K562 (cell line): Measurements from ENCODE around the gene MRPL10. TPM values are rescaled to one million over a fixed set of nuclear protein-coding genes. Genes with fewer than 3 reads are reported as not detected.

ENCODE experiments used
- ATAC-seq: fragments of 200-7000 bp; cut with Tn5 transposase; 3 replicates; pipeline ENCODE4 v1.9.1; 2020; ENCODE audit warnings: moderate library complexity
- BruUV-seq: library from RNA; stranded (reverse); fragments of 400-500 nt; replicated peaks from 2 replicates; lab custom pipeline; 2021; lab: Mats Ljungman, UMichigan
- CTCF ChIA-PET: fragments of 300-600 bp; formaldehyde crosslinking; extraction: SDS; loops from one replicate; lab custom pipeline; 2021; ENCODE audit warnings: low intra/inter-chr PET ratio; lab: Yijun Ruan, JAX
- POLR2A ChIA-PET: fragments of 300-600, 350-650 bp; sonication (Branson Sonifier 250); formaldehyde crosslinking; extraction: SDS; loops from one replicate; lab custom pipeline; 2021; ENCODE audit warnings: antibody characterized with exemption, inconsistent platforms; lab: Yijun Ruan, JAX
- DNase-seq, 4 experiments: peaks; one replicate each; pipeline versions ENCODE4 v3.0.0 to v3.0.0-alpha.2; 2011 to 2018; ENCODE audit warnings: low spot score in 3 of 4, mixed read lengths in 3 of 4; ENCODE audit errors: extremely low read depth in 1 of 4
- FAIRE-seq: peaks from 2 replicates; lab custom pipeline; 2011; peaks lifted over from hg19 to GRCh38; lab: Jason Lieb, UNC
- H2AFZ ChIP-seq: 2 replicates; pipeline ENCODE4 v1.6.0; 2011; ENCODE audit warnings: low read depth, low read length, control low read depth, inconsistent platforms
- H3K27ac ChIP-seq: fragments of 200-600 bp; 3 replicates; pipeline ENCODE4 v1.8.0; 2011; ENCODE audit warnings: low read depth, mild to moderate bottlenecking, control low read depth, inconsistent platforms, low read length, moderate library complexity, mixed read lengths; ENCODE audit errors: extremely low read depth
- H3K27me3 ChIP-seq, 2 experiments: fragments of 300-600 bp in 1 of 2; 2 replicates in 1 of 2; 3 replicates in 1 of 2; pipeline versions ENCODE4 v1.6.0 to v1.8.0; 2011; ENCODE audit warnings: inconsistent platforms in 2 of 2, low read length in 2 of 2, mild to moderate bottlenecking in 1 of 2, mixed read lengths in 1 of 2, moderate library complexity in 1 of 2; ENCODE audit not compliant: control insufficient read depth in 2 of 2, insufficient read depth in 2 of 2
- H3K36me3 ChIP-seq: fragments of 300-600 bp; 3 replicates; pipeline ENCODE4 v1.8.0; 2011; ENCODE audit warnings: mild to moderate bottlenecking, low read length, inconsistent platforms; ENCODE audit not compliant: control insufficient read depth, insufficient read depth
- H3K4me1 ChIP-seq, 2 experiments: fragments of 200-600 bp in 1 of 2; replicated peaks in 1 of 2; 2 replicates in 1 of 2; 3 replicates in 1 of 2; pipeline versions ENCODE4 v1.5.1 to v1.8.0; 2011; ENCODE audit warnings: inconsistent platforms in 2 of 2, low read length in 2 of 2, mild to moderate bottlenecking in 1 of 2, mixed read lengths in 1 of 2, moderate library complexity in 1 of 2; ENCODE audit not compliant: control insufficient read depth in 2 of 2, insufficient read depth in 2 of 2
- H3K4me2 ChIP-seq: 2 replicates; pipeline ENCODE4 v1.6.1; 2011; ENCODE audit warnings: low read length, control low read depth, inconsistent platforms, mixed read lengths; ENCODE audit not compliant: insufficient read depth
- H3K4me3 ChIP-seq: fragments of 200-600 bp; sonication (generic), shearing (Covaris generic); 2 replicates; pipeline ENCODE4 v1.5.1; 2016; ENCODE audit warnings: control low read depth, inconsistent platforms
- H3K79me2 ChIP-seq: fragments of 200-600 bp; 3 replicates; pipeline ENCODE4 v1.8.0; 2011; ENCODE audit warnings: low read length, inconsistent platforms; ENCODE audit not compliant: control insufficient read depth, insufficient read depth
- H3K9ac ChIP-seq, 2 experiments: 2 replicates each; pipeline versions ENCODE4 v1.6.0 to v1.6.1; 2011; ENCODE audit warnings: low read depth in 2 of 2, low read length in 2 of 2, control low read depth in 1 of 2, inconsistent platforms in 1 of 2, mild to moderate bottlenecking in 1 of 2, mixed read lengths in 1 of 2; ENCODE audit not compliant: insufficient read depth in 1 of 2
- H3K9me1 ChIP-seq: one replicate; pipeline ENCODE4 v1.6.0; 2011; ENCODE audit warnings: inconsistent platforms, mild to moderate bottlenecking, low read length, moderate library complexity; ENCODE audit not compliant: control insufficient read depth, insufficient read depth
- H3K9me3 ChIP-seq: replicated peaks from 2 replicates; pipeline ENCODE4 v1.5.1; 2011; ENCODE audit warnings: low read depth, low read length, inconsistent platforms; ENCODE audit not compliant: control insufficient read depth, insufficient read depth
- H4K20me1 ChIP-seq: replicated peaks from 2 replicates; pipeline ENCODE4 v1.6.1; 2011; ENCODE audit warnings: low read length, inconsistent platforms, mixed read lengths; ENCODE audit not compliant: control insufficient read depth, insufficient read depth
- CBX3 ChIP-seq, 2 experiments: IDR thresholded peaks; 1 replicate in 1 of 2; 2 replicates in 1 of 2; pipeline ENCODE4 v1.6.1; 2012; ENCODE audit warnings: inconsistent platforms in 2 of 2, low read length in 2 of 2, borderline replicate concordance in 1 of 2, control low read depth in 1 of 2
- CCAR2 ChIP-seq: fragments of 200-400 bp; formaldehyde crosslinking; IDR thresholded peaks from 2 replicates; pipeline ENCODE4 v1.6.1; 2017; ENCODE audit warnings: mild to moderate bottlenecking, low read depth, low read length
- FOXK2 ChIP-seq, 2 experiments: fragments of 450-650 bp; IDR thresholded peaks in 1 of 2; conservative IDR thresholded peaks in 1 of 2; 2 replicates each; pipeline ENCODE4 v1.6.1; 2016; ENCODE audit warnings: low read depth in 2 of 2, mild to moderate bottlenecking in 1 of 2
- HMG20A ChIP-seq: fragments of 450-650 bp; formaldehyde crosslinking; conservative IDR thresholded peaks from 2 replicates; pipeline ENCODE4 v1.4.0; 2020; ENCODE audit warnings: mild to moderate bottlenecking, mixed read lengths
- KAT8 ChIP-seq: fragments of 450-650 bp; IDR thresholded peaks from 2 replicates; pipeline ENCODE4 v1.6.1; 2016; ENCODE audit warnings: low read depth, mild to moderate bottlenecking
- NCOA6 ChIP-seq: fragments of 450-650 bp; IDR thresholded peaks from 2 replicates; pipeline ENCODE4 v1.6.1; 2017; ENCODE audit warnings: mild to moderate bottlenecking
- SMAD2 ChIP-seq: fragments of 150-350 bp; IDR thresholded peaks from 2 replicates; pipeline ENCODE4 v1.6.1; 2014; ENCODE audit warnings: low read depth, mild to moderate bottlenecking, low read length
- SMARCA5 ChIP-seq: fragments of 450-650 bp; IDR thresholded peaks from 2 replicates; pipeline ENCODE4 v1.6.1; 2016
- XRCC3 ChIP-seq: fragments of 450-650 bp; IDR thresholded peaks from 2 replicates; pipeline ENCODE4 v1.6.1; 2017; ENCODE audit warnings: mild to moderate bottlenecking, moderate library complexity
- ZNF143 ChIP-seq: sonication (generic); formaldehyde crosslinking; IDR thresholded peaks from 2 replicates; pipeline ENCODE4 v1.9.0; 2022; ENCODE audit warnings: mild to moderate bottlenecking, missing genetic modification reagents
- ZNF3 ChIP-seq: fragments of 250-450 bp; sonication (Bioruptor Pico); IDR thresholded peaks from 2 replicates; pipeline ENCODE4 v1.5.0; 2021; ENCODE audit warnings: mild to moderate bottlenecking, moderate library complexity
- ZNF766 ChIP-seq: fragments of 200-800 bp; sonication (Bioruptor generic); conservative IDR thresholded peaks from 2 replicates; pipeline ENCODE4 v1.6.1; 2016; ENCODE audit warnings: missing genetic modification characterization, missing compliant biosample characterization
- WGBS: fragments of 100-300 bp; shearing (Covaris generic); methylation state at CpG from one replicate; pipeline ENCODE4 v1.1.6; 2016; ENCODE audit warnings: low coverage, mixed read lengths; ENCODE audit not compliant: insufficient coverage; ENCODE audit errors: missing lambda C conversion rate; 5-methylcytosine and 5-hydroxymethylcytosine counted together
- in situ Hi-C: fragments of 300-500 bp; cut with MboI; formaldehyde crosslinking; loops from 4 replicates; pipeline ENCODE4 v1.15.0; 2018; ENCODE audit warnings: inconsistent platforms, mixed read lengths
- intact Hi-C: fragments of 100-400 bp; cut with micrococcal nuclease; formaldehyde crosslinking; loops from 2 replicates; pipeline ENCODE4 v1.14.2; 2022
- polyA plus RNA-seq, 8 experiments: library from polyadenylated mRNA; depleted of rRNA in 4 of 8; stranded (reverse) in 5 of 8; unstranded in 3 of 8; fragments of >200 nt; fragmentation: Nextera tagmentation in 2 of 8; fragmentation: Illumina TruSeq in 1 of 8; extraction: Ambion mirVana in 2 of 8; extraction: Trizol in 1 of 8; gene quantifications; 2 replicates each; pipeline versions ENCODE4 v1.2.1 to v1.2.3, GENCODE V29; 2011 to 2014; ENCODE audit warnings: inconsistent platforms in 1 of 8, missing spikeins in 1 of 8
- total RNA-seq, 7 experiments: library from RNA; depleted of rRNA in 6 of 7; stranded (reverse); fragments of >200 nt in 6 of 7; fragmentation: Illumina TruSeq in 2 of 7; extraction: Trizol in 2 of 7; gene quantifications; 2 replicates each; pipeline versions ENCODE4 v1.2.1 to v1.2.3, GENCODE V29; 2011 to 2021; ENCODE audit warnings: low replicate concordance in 1 of 7
- TF ChIP-seq, protein P1 (sequence below), 2 experiments: fragments of 450-650 bp in 1 of 2; sonication (generic) in 1 of 2; formaldehyde crosslinking; conservative IDR thresholded peaks; 2 replicates each; pipeline versions ENCODE4 v1.4.0 to v1.8.1; 2020 to 2022; ENCODE audit warnings: mild to moderate bottlenecking in 1 of 2, missing genetic modification reagents in 1 of 2
- TF ChIP-seq, protein P2 (sequence below): sonication (generic); formaldehyde crosslinking; IDR thresholded peaks from 2 replicates; pipeline ENCODE4 v1.8.0; 2022; ENCODE audit warnings: mild to moderate bottlenecking, missing genetic modification reagents, borderline replicate concordance

MRPL10 gene
- total and polyA plus RNA-seq, 9 of the 15 experiments (the other 6 are each of a cell fraction or from before 2014, with no cell fraction given) = 27.8 to 105 (median 67.3) TPM

DNA sequence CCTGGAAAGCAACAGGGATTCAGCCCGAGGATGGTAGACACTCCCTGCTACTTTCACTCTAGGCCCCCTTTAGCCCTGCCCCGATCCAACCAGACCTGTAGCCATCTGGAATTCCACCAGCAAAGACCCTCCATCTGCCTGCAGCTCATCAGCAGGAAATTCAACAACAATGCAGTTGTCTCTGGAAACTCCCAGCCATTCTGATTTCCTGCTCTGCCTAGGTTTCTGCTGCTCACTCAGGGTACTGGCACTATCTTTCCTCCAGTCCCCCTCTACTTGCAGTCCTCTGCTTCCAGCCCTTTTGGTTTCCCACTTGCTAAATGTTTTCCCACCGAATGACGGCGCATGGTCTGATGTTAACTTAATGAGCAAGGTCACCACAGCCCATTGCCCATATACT is 22.3 kb upstream of the MRPL10 start:
- Histone ChIP-seq H3K9ac (no peak overlapping the region), H3K4me3 (no peak overlapping the region), H3K9me3 (no peaks in the 10 kb centered on the region), H3K27me3 (peaks cover 0 to 2% of the 10 kb centered on the region in 2 experiments; a peak in 1 of 5 replicates), H2AFZ (no peak overlapping the region), H3K27ac (no peak overlapping the region), H4K20me1 (no peaks in the 10 kb centered on the region), H3K4me2 (no peak overlapping the region), H3K4me1 (peaks cover 31 to 33% of the 10 kb centered on the region in 2 experiments; a peak in 4 of 5 replicates), H3K36me3 (no peaks in the 10 kb centered on the region), H3K79me2 (peaks cover 18% of the 10 kb centered on the region), H3K9me1 (no peaks in the 10 kb centered on the region)
- 48% methylated on average over 5 of the region's 5 CpGs for WGBS
- FAIRE-seq = no peak
- in situ Hi-C loops (no loop called here), intact Hi-C loops (no loop called here)
- no peak for DNase-seq
- ChIA-PET POLR2A (interaction anchor here (1.0 kb wide), 2 partner anchors 13 to 38 kb away, joined by 3 read pairs; no protein-coding TSS in a partner anchor), CTCF (interaction anchor here (1.3 kb wide), 1 partner anchor 12 kb away, joined by 4 read pairs; the partner anchor contains the start of gene SCRN2)
- ATAC-seq = no peak
- TF ChIP-seq CBX3 (IDR thresholded peaks at IDR 0.05; ENCODE audit: borderline replicate concordance in 1 of 2, low read length in 2 of 2) (no peak), ZNF3 (CRISPR knock-in tag) (no peak), SMAD2 (no peak), CCAR2 (no peak), NCOA6 (no peak), ZNF766 (no peak), FOXK2 (conservative IDR thresholded peaks at IDR 0.05 in 1 of 2, IDR thresholded peaks at IDR 0.05 in 1 of 2; ENCODE audit: low read depth in 2 of 2) (no peak), HMG20A (no peak), KAT8 (no peak), XRCC3 (no peak), SMARCA5 (no peak), ZNF143 (CRISPR knock-in tag) (no peak)
- TF ChIP-seq, protein P1, sequence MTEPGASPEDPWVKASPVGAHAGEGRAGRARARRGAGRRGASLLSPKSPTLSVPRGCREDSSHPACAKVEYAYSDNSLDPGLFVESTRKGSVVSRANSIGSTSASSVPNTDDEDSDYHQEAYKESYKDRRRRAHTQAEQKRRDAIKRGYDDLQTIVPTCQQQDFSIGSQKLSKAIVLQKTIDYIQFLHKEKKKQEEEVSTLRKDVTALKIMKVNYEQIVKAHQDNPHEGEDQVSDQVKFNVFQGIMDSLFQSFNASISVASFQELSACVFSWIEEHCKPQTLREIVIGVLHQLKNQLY (CRISPR knock-in tag; conservative IDR thresholded peaks at IDR 0.05) = no peak
- TF ChIP-seq, protein P2, sequence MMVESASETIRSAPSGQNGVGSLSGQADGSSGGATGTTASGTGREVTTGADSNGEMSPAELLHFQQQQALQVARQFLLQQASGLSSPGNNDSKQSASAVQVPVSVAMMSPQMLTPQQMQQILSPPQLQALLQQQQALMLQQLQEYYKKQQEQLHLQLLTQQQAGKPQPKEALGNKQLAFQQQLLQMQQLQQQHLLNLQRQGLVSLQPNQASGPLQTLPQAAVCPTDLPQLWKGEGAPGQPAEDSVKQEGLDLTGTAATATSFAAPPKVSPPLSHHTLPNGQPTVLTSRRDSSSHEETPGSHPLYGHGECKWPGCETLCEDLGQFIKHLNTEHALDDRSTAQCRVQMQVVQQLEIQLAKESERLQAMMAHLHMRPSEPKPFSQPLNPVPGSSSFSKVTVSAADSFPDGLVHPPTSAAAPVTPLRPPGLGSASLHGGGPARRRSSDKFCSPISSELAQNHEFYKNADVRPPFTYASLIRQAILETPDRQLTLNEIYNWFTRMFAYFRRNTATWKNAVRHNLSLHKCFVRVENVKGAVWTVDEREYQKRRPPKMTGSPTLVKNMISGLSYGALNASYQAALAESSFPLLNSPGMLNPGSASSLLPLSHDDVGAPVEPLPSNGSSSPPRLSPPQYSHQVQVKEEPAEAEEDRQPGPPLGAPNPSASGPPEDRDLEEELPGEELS (CRISPR knock-in tag) = no peak
- BruUV-seq = no TSS peak
